HEK293T (cell line): ENCODE results near the gene AMN1.

Experiments
- FOXA1 ChIP-seq: fragments of 450-650 bp; IDR thresholded peaks from 2 replicates; pipeline ENCODE4 v1.6.1; 2016; ENCODE audit warnings: mild to moderate bottlenecking
- FOXK2 ChIP-seq: fragments of 450-650 bp; IDR thresholded peaks from 2 replicates; pipeline ENCODE4 v1.6.1; 2016; ENCODE audit warnings: mild to moderate bottlenecking
- HDGF ChIP-seq: fragments of 450-650 bp; IDR thresholded peaks from 2 replicates; pipeline ENCODE4 v1.6.1; 2017; ENCODE audit warnings: antibody characterized with exemption, borderline replicate concordance
- LEF1 ChIP-seq: fragments of 450-650 bp; IDR thresholded peaks from 2 replicates; pipeline ENCODE4 v1.6.1; 2017; ENCODE audit warnings: mild to moderate bottlenecking, borderline replicate concordance
- SP1 ChIP-seq: fragments of 450-650 bp; IDR thresholded peaks from 2 replicates; pipeline ENCODE4 v1.6.1; 2017
- TARDBP ChIP-seq: fragments of 450-650 bp; IDR thresholded peaks from 2 replicates; pipeline ENCODE4 v1.6.1; 2016

DNA sequence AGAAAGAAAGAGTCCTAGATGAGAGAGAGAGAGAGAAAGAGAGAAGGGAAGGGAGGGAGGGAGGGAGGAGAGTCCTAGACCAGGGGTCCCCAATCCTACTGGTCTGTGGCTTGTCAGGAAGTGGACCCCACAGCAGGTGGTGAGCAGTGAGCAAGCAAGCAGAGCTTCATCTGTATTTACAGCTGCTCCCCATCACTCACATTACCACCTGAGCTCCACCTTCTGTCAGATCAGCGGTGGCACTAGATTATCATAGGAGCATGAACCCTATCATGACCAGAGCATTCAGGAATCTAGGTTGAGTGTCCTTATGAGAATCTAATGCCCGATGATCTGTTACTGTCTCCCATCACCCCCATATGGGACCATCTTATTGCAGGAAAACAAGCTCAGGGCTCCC, 39.2 kb upstream of the AMN1 start:
- TF ChIP-seq SP1 (no peak), HDGF (no peak), FOXA1 (no peak), TARDBP (no peak), LEF1 (no peak), FOXK2 (no peak)
